ENCODE data around the gene ZP4.

The ZP4 gene

DNA sequence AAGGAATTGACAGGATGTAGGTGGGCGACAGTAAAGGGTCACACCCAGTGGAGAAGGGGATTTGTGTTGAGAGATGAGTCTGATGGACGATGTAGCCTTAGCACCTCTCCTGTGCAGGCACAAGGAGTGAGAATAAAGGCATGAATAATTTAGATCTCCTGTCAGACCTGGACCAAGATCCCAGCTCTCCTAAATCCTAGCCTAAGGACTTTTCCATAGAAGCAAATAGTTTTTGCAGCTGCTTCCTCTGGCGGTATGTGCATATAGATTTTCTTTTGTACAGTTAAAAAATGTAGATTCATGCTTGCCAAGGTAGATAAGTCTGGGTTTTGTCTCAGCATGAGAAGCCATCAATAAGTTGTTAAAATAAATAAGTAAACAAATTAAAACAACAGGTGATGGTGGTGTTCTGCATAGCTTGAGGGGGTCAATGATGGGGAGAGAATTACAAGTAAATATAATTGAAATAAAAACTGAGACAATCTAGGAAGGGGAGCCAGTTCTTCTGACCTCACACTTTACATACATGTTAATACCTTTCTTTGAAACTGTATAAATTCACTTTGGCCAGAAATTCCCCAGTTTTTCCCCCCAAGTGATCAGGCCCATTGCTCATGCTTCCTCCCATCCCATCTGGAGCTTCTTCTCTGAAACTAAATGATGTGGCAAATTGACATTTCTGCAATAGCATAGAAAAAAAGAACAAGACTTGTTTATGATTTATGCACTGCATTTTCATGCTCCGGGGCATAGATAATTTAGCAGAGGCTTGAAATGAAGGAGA, 12.4 kb upstream of the ZP4 start:
- Histone ChIP-seq H3K4me3 (ENCODE audit: low read length in 2 of 2) (no peak overlapping the region), H3K4me1 (ENCODE audit: control insufficient read depth, insufficient read depth, low read length) (no peaks in the 10 kb centered on the region), H3K27me3 (ENCODE audit: control insufficient read depth in 1 of 2, insufficient read depth in 2 of 2, low read length in 2 of 2) (no peaks in the 10 kb centered on the region), H3K9ac (ENCODE audit: low read length in 2 of 2) (no peak overlapping the region), H3K36me3 (ENCODE audit: control insufficient read depth in 2 of 2, insufficient read depth in 2 of 2, low read length in 2 of 2) (no peaks in the 10 kb centered on the region), H3K9me3 (ENCODE audit: control insufficient read depth in 2 of 2, low read length in 2 of 2) (no peaks in the 10 kb centered on the region), H3K27ac (ENCODE audit: low read length) (no peak overlapping the region)

GRCh38 chr1:237901299-237901934, 10.7 kb upstream of the ZP4 start:
- Histone ChIP-seq H3K27me3 (ENCODE audit: control insufficient read depth in 1 of 2, insufficient read depth in 2 of 2, low read length in 2 of 2) (no peaks in the 10 kb centered on the region), H3K27ac (ENCODE audit: low read length) (no peak overlapping the region), H3K4me1 (ENCODE audit: control insufficient read depth, insufficient read depth, low read length) (no peaks in the 10 kb centered on the region), H3K9me3 (ENCODE audit: control insufficient read depth in 2 of 2, low read length in 2 of 2) (no peaks in the 10 kb centered on the region), H3K4me3 (ENCODE audit: low read length in 2 of 2) (no peak overlapping the region), H3K36me3 (ENCODE audit: control insufficient read depth in 2 of 2, insufficient read depth in 2 of 2, low read length in 2 of 2) (no peaks in the 10 kb centered on the region), H3K9ac (ENCODE audit: low read length in 2 of 2) (no peak overlapping the region)

- Histone ChIP-seq H3K36me3 (ENCODE audit: control insufficient read depth in 2 of 2, insufficient read depth in 2 of 2, low read length in 2 of 2) (no peaks in the 10 kb centered on the region), H3K9ac (ENCODE audit: low read length in 2 of 2) (no peak overlapping the region), H3K4me1 (ENCODE audit: control insufficient read depth, insufficient read depth, low read length) (no peaks in the 10 kb centered on the region), H3K4me3 (ENCODE audit: low read length in 2 of 2) (no peak overlapping the region), H3K27me3 (ENCODE audit: control insufficient read depth in 1 of 2, insufficient read depth in 2 of 2, low read length in 2 of 2) (no peaks in the 10 kb centered on the region), H3K9me3 (ENCODE audit: control insufficient read depth in 2 of 2, low read length in 2 of 2) (peaks cover 0 to 5% of the 10 kb centered on the region in 2 donors), H3K27ac (ENCODE audit: low read length) (no peak overlapping the region)
These were observed 4.9 kb upstream of the ZP4 start for GRCh38 chr1:237895630-237896029.

DNA sequence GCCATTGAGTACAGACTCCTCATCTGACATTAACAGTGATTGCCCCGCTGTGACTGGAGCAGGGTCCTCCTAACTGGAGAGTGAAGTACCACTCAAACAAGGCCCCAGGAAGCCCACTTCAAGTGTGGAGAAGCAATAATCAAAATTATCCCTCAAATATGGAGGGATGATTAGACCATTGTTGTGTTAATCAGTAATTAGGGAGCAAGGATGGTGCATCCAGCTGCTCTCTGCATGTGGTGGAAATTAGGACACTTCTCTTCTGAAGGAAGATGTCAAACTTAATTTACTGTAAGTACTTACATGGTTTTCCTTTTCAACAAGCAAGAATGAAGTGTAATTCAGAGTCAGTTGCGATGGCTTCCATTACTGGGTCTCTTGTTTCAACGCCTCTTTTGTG, 3.4 kb upstream of the ZP4 start:
- no peaks in the 10 kb centered on the region for H3K4me1 ChIP-seq (ENCODE audit: control insufficient read depth, insufficient read depth, low read length)
- H3K9me3 ChIP-seq (ENCODE audit: control insufficient read depth in 2 of 2, low read length in 2 of 2) = peaks cover 0 to 5% of the 10 kb centered on the region in 2 donors
- H3K4me3 ChIP-seq (ENCODE audit: low read length in 2 of 2) = no peak overlapping the region
- no peaks in the 10 kb centered on the region for H3K36me3 ChIP-seq (ENCODE audit: control insufficient read depth in 2 of 2, insufficient read depth in 2 of 2, low read length in 2 of 2)
- no peak overlapping the region for H3K9ac ChIP-seq (ENCODE audit: low read length in 2 of 2)
- H3K27me3 ChIP-seq (ENCODE audit: control insufficient read depth in 1 of 2, insufficient read depth in 2 of 2, low read length in 2 of 2) = no peaks in the 10 kb centered on the region
- H3K27ac ChIP-seq (ENCODE audit: low read length) = no peak overlapping the region

GRCh38 chr1:237891979-237892378, 1.3 kb upstream of the ZP4 start:
- Histone ChIP-seq H3K9ac (ENCODE audit: low read length in 2 of 2) (no peak overlapping the region), H3K4me3 (ENCODE audit: low read length in 2 of 2) (no peak overlapping the region), H3K27me3 (ENCODE audit: control insufficient read depth in 1 of 2, insufficient read depth in 2 of 2, low read length in 2 of 2) (no peaks in the 10 kb centered on the region), H3K4me1 (ENCODE audit: control insufficient read depth, insufficient read depth, low read length) (no peaks in the 10 kb centered on the region), H3K9me3 (ENCODE audit: control insufficient read depth in 2 of 2, low read length in 2 of 2) (peaks cover 0 to 5% of the 10 kb centered on the region in 2 donors), H3K36me3 (ENCODE audit: control insufficient read depth in 2 of 2, insufficient read depth in 2 of 2, low read length in 2 of 2) (no peaks in the 10 kb centered on the region), H3K27ac (ENCODE audit: low read length) (no peak overlapping the region)

DNA sequence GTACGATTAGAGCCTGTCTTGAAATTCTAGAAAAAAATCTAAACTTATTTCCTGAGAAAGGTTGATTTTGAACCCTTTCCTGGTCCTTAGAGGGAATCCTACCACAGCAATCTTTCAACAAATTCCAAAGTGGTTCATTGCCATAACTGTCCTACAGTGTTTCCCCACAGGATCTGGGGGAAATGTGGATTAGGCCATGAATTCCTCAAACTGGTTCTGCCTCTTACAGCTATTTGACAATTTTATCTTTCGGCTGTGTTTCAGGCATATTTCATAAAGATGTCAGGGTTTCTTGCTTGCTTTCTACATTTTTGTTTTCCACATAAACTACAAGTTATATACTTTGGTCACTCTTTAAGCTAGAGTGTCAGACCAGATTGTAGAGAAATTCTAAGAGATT, 544 bp upstream of the ZP4 start:
- Histone ChIP-seq H3K4me1 (ENCODE audit: control insufficient read depth, insufficient read depth, low read length) (no peaks in the 10 kb centered on the region), H3K36me3 (ENCODE audit: control insufficient read depth in 2 of 2, insufficient read depth in 2 of 2, low read length in 2 of 2) (no peaks in the 10 kb centered on the region), H3K27me3 (ENCODE audit: control insufficient read depth in 1 of 2, insufficient read depth in 2 of 2, low read length in 2 of 2) (no peaks in the 10 kb centered on the region), H3K9ac (ENCODE audit: low read length in 2 of 2) (no peak overlapping the region), H3K4me3 (ENCODE audit: low read length in 2 of 2) (no peak overlapping the region), H3K27ac (ENCODE audit: low read length) (no peak overlapping the region), H3K9me3 (ENCODE audit: control insufficient read depth in 2 of 2, low read length in 2 of 2) (peaks cover 0 to 5% of the 10 kb centered on the region in 2 donors)

GRCh38 chr1:237890416-237890815, 306 bp downstream of the ZP4 start:
- H3K4me1 ChIP-seq (ENCODE audit: control insufficient read depth, insufficient read depth, low read length) = no peaks in the 10 kb centered on the region
- H3K27ac ChIP-seq (ENCODE audit: low read length) = no peak overlapping the region
- H3K9ac ChIP-seq (ENCODE audit: low read length in 2 of 2) = no peak overlapping the region
- no peaks in the 10 kb centered on the region for H3K27me3 ChIP-seq (ENCODE audit: control insufficient read depth in 1 of 2, insufficient read depth in 2 of 2, low read length in 2 of 2)
- H3K4me3 ChIP-seq (ENCODE audit: low read length in 2 of 2) = no peak overlapping the region
- no peaks in the 10 kb centered on the region for H3K36me3 ChIP-seq (ENCODE audit: control insufficient read depth in 2 of 2, insufficient read depth in 2 of 2, low read length in 2 of 2)
- H3K9me3 ChIP-seq (ENCODE audit: control insufficient read depth in 2 of 2, low read length in 2 of 2) = peaks cover 0 to 5% of the 10 kb centered on the region in 2 donors

GRCh38 chr1:237888143-237888542, 2.6 kb downstream of the ZP4 start:
- Histone ChIP-seq H3K27ac (ENCODE audit: low read length) (no peak overlapping the region), H3K9ac (ENCODE audit: low read length in 2 of 2) (no peak overlapping the region), H3K4me1 (ENCODE audit: control insufficient read depth, insufficient read depth, low read length) (no peaks in the 10 kb centered on the region), H3K27me3 (ENCODE audit: control insufficient read depth in 1 of 2, insufficient read depth in 2 of 2, low read length in 2 of 2) (no peaks in the 10 kb centered on the region), H3K9me3 (ENCODE audit: control insufficient read depth in 2 of 2, low read length in 2 of 2) (no peaks in the 10 kb centered on the region), H3K36me3 (ENCODE audit: control insufficient read depth in 2 of 2, insufficient read depth in 2 of 2, low read length in 2 of 2) (no peaks in the 10 kb centered on the region), H3K4me3 (ENCODE audit: low read length in 2 of 2) (no peak overlapping the region)

GRCh38 chr1:237887542-237887941, 3.2 kb downstream of the ZP4 start:
- Histone ChIP-seq H3K27ac (ENCODE audit: low read length) (no peak overlapping the region), H3K27me3 (ENCODE audit: control insufficient read depth in 1 of 2, insufficient read depth in 2 of 2, low read length in 2 of 2) (no peaks in the 10 kb centered on the region), H3K9ac (ENCODE audit: low read length in 2 of 2) (no peak overlapping the region)

GRCh38 chr1:237884237-237884636, 6.5 kb downstream of the ZP4 start:
- Histone ChIP-seq H3K9ac (ENCODE audit: low read length in 2 of 2) (no peak overlapping the region), H3K4me1 (ENCODE audit: control insufficient read depth, insufficient read depth, low read length) (no peaks in the 10 kb centered on the region), H3K27me3 (ENCODE audit: control insufficient read depth in 1 of 2, insufficient read depth in 2 of 2, low read length in 2 of 2) (no peaks in the 10 kb centered on the region), H3K4me3 (ENCODE audit: low read length in 2 of 2) (no peak overlapping the region), H3K27ac (ENCODE audit: low read length) (no peak overlapping the region), H3K36me3 (ENCODE audit: control insufficient read depth in 2 of 2, insufficient read depth in 2 of 2, low read length in 2 of 2) (no peaks in the 10 kb centered on the region), H3K9me3 (ENCODE audit: control insufficient read depth in 2 of 2, low read length in 2 of 2) (no peaks in the 10 kb centered on the region)

More at GRCh38 chr1:237887542-237887941, 3.2 kb downstream of the ZP4 start:
- Histone ChIP-seq H3K9me3 (ENCODE audit: control insufficient read depth in 2 of 2, low read length in 2 of 2) (no peaks in the 10 kb centered on the region), H3K4me1 (ENCODE audit: control insufficient read depth, insufficient read depth, low read length) (no peaks in the 10 kb centered on the region), H3K4me3 (ENCODE audit: low read length in 2 of 2) (no peak overlapping the region), H3K36me3 (ENCODE audit: control insufficient read depth in 2 of 2, insufficient read depth in 2 of 2, low read length in 2 of 2) (no peaks in the 10 kb centered on the region)

- H3K36me3 ChIP-seq (ENCODE audit: control insufficient read depth in 2 of 2, insufficient read depth in 2 of 2, low read length in 2 of 2) = no peaks in the 10 kb centered on the region
These were observed 11.5 kb downstream of the ZP4 start for GRCh38 chr1:237879195-237879594.

More at GRCh38 chr1:237879195-237879594, 11.5 kb downstream of the ZP4 start:
- Histone ChIP-seq H3K4me3 (ENCODE audit: low read length in 2 of 2) (no peak overlapping the region), H3K4me1 (ENCODE audit: control insufficient read depth, insufficient read depth, low read length) (no peaks in the 10 kb centered on the region), H3K27me3 (ENCODE audit: control insufficient read depth in 1 of 2, insufficient read depth in 2 of 2, low read length in 2 of 2) (no peaks in the 10 kb centered on the region), H3K27ac (ENCODE audit: low read length) (no peak overlapping the region), H3K9ac (ENCODE audit: low read length in 2 of 2) (no peak overlapping the region), H3K9me3 (ENCODE audit: control insufficient read depth in 2 of 2, low read length in 2 of 2) (no peaks in the 10 kb centered on the region)
